ENCODE measurements around the gene SMAD6. TPM values are rescaled to one million over a fixed set of nuclear protein-coding genes. Genes with fewer than 3 reads are reported as not detected.
"Not testable (repeated sequence)": the region's sequence is repeated elsewhere in the genome, so short reads cannot be mapped to it uniquely, and the experiment has no call there.

SMAD6 gene
- total RNA-seq, 1 experiment from 2014 or later, result 7.6 TPM

DNA sequence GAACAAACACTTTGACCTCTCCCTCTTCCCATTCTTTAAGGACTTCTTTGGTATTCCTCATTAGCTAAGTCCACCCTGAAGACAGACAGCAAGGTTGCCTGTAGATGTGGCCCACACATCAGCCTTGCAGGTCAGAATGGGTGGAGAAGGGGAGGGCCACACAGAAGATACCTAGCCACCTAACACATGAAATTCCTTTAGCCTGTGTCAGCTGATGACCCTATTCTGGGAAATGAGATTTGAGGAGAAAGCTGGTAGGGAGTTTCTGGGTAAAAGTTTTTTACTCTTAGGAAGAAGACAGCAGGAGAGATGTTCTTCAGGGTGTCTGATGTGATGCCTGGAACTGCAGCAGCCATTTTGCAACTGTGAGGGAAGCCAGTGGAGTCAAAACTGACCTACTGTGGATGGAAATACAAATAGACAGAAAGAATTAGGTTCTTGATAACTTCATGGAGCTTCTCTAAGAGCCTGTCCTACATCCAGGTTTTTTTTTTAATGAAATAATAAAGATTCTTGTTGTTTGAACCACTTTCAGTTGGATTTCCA is 17.8 kb upstream of the SMAD6 start:
- DNase-seq, result no peak
- Histone ChIP-seq H3K4me1 (peaks cover 13% of the 10 kb centered on the region), H3K4me3 (no peak overlapping the region), H3K9me3 (replicated peaks) (peaks cover 7% of the 10 kb centered on the region; the same call in 1 of the 2 replicates), H3K27ac (no peak overlapping the region), H3K36me3 (no peaks in the 10 kb centered on the region), H3K27me3 (no peaks in the 10 kb centered on the region)

- no peak for DNase-seq
- Histone ChIP-seq H3K27ac (no peak overlapping the region), H3K9me3 (replicated peaks) (peaks cover 7% of the 10 kb centered on the region; the same call in 1 of the 2 replicates), H3K27me3 (no peaks in the 10 kb centered on the region), H3K36me3 (no peaks in the 10 kb centered on the region), H3K4me3 (no peak overlapping the region), H3K4me1 (peaks cover under 1% of the 10 kb centered on the region; the same call in 1 of the 2 replicates)
Measured at GRCh38 chr15:66685638-66686150, 16.3 kb upstream of the SMAD6 start.

GRCh38 chr15:66690912-66691311 is 11.1 kb upstream of the SMAD6 start:
- not testable (repeated sequence) for H3K36me3 ChIP-seq; H3K4me3 ChIP-seq; DNase-seq; H3K27ac ChIP-seq; H3K9me3 ChIP-seq (replicated peaks); H3K27me3 ChIP-seq; H3K4me1 ChIP-seq

DNA sequence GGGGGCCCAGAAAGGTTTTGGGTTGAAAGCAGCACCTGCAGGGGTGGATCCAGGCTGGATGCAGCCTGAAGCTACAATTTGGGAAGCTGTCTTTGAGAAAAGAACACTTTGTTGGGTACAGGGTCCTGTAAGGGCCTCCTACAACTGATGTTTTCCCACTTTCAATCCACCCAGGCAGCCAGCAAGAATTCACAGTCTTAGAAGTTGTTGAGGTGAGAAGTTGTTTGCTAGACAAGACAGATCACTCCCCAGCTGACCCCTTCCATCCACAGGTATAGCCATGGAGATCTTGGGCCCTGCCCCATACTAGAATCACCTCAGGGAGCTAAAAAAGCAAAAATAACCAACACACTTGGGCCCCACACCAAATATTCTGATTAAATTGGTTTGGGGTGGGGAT is 10.3 kb upstream of the SMAD6 start:
- Histone ChIP-seq H3K36me3 (no peaks in the 10 kb centered on the region), H3K4me1 (no peaks in the 10 kb centered on the region), H3K27me3 (no peaks in the 10 kb centered on the region), H3K27ac (no peak overlapping the region), H3K9me3 (replicated peaks) (no peaks in the 10 kb centered on the region), H3K4me3 (no peak overlapping the region)
- DNase-seq, result no peak

DNA sequence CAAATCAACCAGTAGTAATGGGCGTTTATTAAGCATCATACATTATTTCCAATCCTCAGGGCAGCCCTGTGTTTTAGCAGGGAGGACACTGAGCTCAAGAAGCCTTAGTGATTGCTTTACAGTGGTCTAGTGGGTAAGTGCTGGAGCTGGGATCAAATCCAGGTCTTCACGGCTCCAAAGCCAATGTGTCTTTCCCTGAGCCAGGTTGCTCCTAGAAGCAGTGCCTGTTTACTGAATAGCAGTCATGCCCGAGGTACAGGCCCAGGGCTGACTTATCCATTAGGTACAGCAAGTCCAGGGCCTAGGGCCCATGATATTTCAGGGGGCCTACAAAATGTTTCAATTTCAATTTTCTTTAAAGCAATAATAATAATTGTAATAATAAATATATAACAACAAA is 9.6 kb upstream of the SMAD6 start:
- Histone ChIP-seq H3K27ac (no peak overlapping the region), H3K36me3 (no peaks in the 10 kb centered on the region), H3K4me3 (no peak overlapping the region), H3K9me3 (replicated peaks) (no peaks in the 10 kb centered on the region), H3K4me1 (no peaks in the 10 kb centered on the region), H3K27me3 (no peaks in the 10 kb centered on the region)
- no peak for DNase-seq

GRCh38 chr15:66692808-66693596 is 9.0 kb upstream of the SMAD6 start:
- Histone ChIP-seq H3K27ac (no peak overlapping the region), H3K9me3 (replicated peaks) (no peaks in the 10 kb centered on the region), H3K4me3 (no peak overlapping the region), H3K4me1 (peaks cover 2% of the 10 kb centered on the region; the same call in 1 of the 2 replicates), H3K27me3 (no peaks in the 10 kb centered on the region), H3K36me3 (no peaks in the 10 kb centered on the region)
- no peak for DNase-seq

- Histone ChIP-seq H3K36me3 (no peaks in the 10 kb centered on the region), H3K27ac (no peak overlapping the region), H3K27me3 (no peaks in the 10 kb centered on the region), H3K4me1 (peaks cover 4% of the 10 kb centered on the region; the same call in 1 of the 2 replicates), H3K9me3 (replicated peaks) (no peaks in the 10 kb centered on the region), H3K4me3 (no peak overlapping the region)
- DNase-seq, result no peak
Measured at GRCh38 chr15:66696770-66697169, 5.3 kb upstream of the SMAD6 start.

DNA sequence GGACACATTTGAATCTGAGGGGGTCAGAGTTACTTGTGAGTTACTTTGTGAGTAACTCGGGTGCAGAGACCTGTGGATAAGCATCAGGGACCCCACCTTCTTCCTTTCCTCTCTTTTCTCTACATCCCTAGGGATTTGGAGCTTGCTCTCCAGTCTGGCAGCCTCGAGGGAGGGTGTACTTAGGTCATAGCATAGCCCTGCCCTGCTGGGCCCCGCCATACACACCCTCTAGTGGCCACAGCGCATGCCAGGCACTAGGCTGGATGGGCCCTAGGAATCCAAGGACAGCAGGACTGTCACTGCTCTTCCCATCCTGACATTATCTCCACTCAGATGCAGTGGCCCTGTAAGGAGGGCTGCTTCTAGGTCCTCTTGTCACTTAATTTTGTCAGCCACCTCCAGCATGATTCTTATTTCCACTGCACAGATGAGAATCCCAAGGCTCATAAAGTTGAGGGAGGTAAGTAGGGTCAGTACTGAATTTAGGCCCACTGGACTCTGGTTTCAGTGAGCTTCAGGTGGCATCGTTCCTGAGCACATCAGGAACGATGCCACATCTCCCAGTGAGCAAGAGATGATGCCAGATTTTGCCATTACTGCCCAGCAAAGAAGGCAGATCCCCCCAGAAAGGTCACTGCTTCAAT is 3.6 kb upstream of the SMAD6 start:
- Histone ChIP-seq H3K9me3 (replicated peaks) (no peaks in the 10 kb centered on the region), H3K27me3 (no peaks in the 10 kb centered on the region), H3K36me3 (no peaks in the 10 kb centered on the region), H3K4me3 (no peak overlapping the region), H3K27ac (no peak overlapping the region), H3K4me1 (peaks cover 4% of the 10 kb centered on the region; the same call in 1 of the 2 replicates)
- peak; percentile 84 for DNase-seq

- no peaks in the 10 kb centered on the region for H3K9me3 ChIP-seq (replicated peaks)
- H3K4me3 ChIP-seq, result no peak overlapping the region
Measured at GRCh38 chr15:66698971-66699370, 3.1 kb upstream of the SMAD6 start.

GRCh38 chr15:66700412-66700801 is 1.6 kb upstream of the SMAD6 start:
- Histone ChIP-seq H3K4me3 (peak overlapping the region; percentile 62), H3K27ac (peak overlapping the region; percentile 41; the same call in 1 of the 2 replicates), H3K4me1 (peaks cover 4% of the 10 kb centered on the region; the same call in 1 of the 2 replicates), H3K9me3 (replicated peaks) (no peaks in the 10 kb centered on the region), H3K27me3 (no peaks in the 10 kb centered on the region), H3K36me3 (no peaks in the 10 kb centered on the region)
- peak in 1 of 2 experiments; percentile 32 for DNase-seq

More at GRCh38 chr15:66698971-66699370, 3.1 kb upstream of the SMAD6 start:
- DNase-seq, result no peak
- Histone ChIP-seq H3K36me3 (no peaks in the 10 kb centered on the region), H3K27ac (no peak overlapping the region), H3K27me3 (no peaks in the 10 kb centered on the region), H3K4me1 (peaks cover 4% of the 10 kb centered on the region; the same call in 1 of the 2 replicates)

DNA sequence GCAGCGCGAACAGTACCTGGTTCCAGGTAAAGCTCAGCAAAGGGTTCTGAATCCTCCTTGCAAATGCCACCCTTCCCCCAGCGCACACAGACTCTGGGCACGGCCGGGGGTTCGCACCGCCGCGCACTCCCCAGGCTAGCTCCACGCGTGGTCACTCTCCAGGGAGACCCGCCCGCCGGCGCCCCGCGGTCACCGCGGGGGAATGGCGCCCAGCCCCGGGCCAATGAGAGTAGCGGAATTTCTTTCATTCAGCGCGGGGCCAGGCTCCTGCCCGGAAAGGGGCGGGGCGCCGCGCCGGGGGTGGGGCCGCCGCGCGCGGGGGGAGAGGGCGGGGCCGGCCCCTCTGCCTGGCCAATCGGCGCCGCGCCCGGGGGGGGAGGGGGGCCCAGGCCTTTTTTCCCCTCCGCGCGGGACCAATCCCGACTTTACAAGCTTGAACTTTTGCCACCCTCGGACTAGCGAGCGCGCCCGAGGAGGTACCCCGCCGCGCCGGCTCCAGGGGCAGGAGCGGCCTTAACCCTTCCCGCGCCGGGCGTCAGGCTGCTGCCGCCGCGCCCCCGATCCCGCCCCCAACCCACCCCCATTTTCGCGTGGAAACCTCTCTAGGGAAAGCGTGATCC is 1.1 kb upstream of the SMAD6 start:
- peak; percentile 96 to 97 for DNase-seq
- H3K4me3 ChIP-seq, result peak overlapping the region; percentile 62
- no peaks in the 10 kb centered on the region for H3K36me3 ChIP-seq
- no peaks in the 10 kb centered on the region for H3K9me3 ChIP-seq (replicated peaks)
- H3K27ac ChIP-seq, result peak overlapping the region; percentile 59
- no peaks in the 10 kb centered on the region for H3K27me3 ChIP-seq
- H3K4me1 ChIP-seq, result peaks cover 4% of the 10 kb centered on the region; the same call in 1 of the 2 replicates

DNA sequence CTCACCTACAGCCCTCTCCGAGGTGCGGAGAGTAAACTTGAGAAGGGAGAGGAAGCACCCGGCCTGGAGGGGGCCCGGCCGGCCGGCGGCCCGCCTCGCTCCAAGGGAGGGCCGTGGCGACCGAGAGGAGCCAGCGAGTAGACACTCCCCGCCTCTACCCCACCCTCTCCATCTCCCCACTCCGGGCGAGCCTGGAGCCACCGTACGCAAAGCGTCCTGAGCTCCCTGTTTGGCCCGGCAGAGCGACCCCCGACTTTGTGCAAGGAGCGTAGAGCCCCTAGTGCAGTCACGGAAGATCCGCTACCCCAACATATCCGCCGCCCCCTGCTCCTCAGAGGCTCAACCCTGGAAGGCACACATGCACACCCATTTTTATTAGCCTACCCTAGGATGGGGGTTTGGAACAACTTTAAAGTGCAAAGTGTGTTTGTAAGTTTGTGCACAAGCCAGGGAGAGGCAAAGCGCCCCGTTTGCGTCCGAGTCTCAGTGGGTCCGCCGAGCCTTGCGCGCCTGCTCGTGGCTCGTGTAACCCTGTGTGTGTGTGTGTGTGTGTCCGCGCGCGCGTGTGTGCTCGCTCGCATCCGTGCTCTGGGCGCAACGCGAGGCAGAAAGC is 508 bp upstream of the SMAD6 start:
- Histone ChIP-seq H3K27ac (peak overlapping the region; percentile 59), H3K4me1 (peaks cover 4% of the 10 kb centered on the region; the same call in 1 of the 2 replicates), H3K9me3 (replicated peaks) (no peaks in the 10 kb centered on the region), H3K4me3 (peak overlapping the region; percentile 62), H3K36me3 (no peaks in the 10 kb centered on the region), H3K27me3 (no peaks in the 10 kb centered on the region)
- DNase-seq, result peak; percentile 75 to 78

DNA sequence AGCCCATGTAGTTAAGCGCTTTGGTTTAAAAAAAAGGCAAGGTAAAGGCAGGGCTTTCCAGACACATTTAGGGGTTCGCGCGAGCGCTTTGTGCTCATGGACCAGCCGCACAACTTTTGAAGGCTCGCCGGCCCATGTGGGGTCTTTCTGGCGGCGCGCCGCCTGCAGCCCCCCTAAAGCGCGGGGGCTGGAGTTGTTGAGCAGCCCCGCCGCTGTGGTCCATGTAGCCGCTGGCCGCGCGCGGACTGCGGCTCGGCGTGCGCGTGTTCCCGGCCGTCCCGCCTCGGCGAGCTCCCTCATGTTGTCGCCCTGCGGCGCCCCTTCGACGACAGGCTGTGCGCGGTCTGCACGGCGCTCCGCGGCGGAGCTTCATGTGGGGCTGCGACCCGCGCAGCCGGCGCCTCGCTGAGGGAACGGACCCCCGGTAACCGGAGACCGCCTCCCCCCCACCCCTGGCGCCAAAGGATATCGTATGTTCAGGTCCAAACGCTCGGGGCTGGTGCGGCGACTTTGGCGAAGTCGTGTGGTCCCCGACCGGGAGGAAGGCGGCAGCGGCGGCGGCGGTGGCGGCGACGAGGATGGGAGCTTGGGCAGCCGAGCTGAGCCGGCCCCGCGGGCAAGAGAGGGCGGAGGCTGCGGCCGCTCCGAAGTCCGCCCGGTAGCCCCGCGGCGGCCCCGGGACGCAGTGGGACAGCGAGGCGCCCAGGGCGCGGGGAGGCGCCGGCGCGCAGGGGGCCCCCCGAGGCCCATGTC is 927 bp downstream of the SMAD6 start:
- DNase-seq, result peak in 1 of 2 experiments; percentile 47
- no peaks in the 10 kb centered on the region for H3K27me3 ChIP-seq
- no peaks in the 10 kb centered on the region for H3K36me3 ChIP-seq
- H3K4me1 ChIP-seq, result peaks cover 10% of the 10 kb centered on the region; the same call in 1 of the 2 replicates
- peak overlapping the region; percentile 59; the same call in 1 of the 2 replicates for H3K27ac ChIP-seq
- no peaks in the 10 kb centered on the region for H3K9me3 ChIP-seq (replicated peaks)
- H3K4me3 ChIP-seq, result peak overlapping the region; percentile 62
